ENCODE data around the gene UNC93A.

DNA sequence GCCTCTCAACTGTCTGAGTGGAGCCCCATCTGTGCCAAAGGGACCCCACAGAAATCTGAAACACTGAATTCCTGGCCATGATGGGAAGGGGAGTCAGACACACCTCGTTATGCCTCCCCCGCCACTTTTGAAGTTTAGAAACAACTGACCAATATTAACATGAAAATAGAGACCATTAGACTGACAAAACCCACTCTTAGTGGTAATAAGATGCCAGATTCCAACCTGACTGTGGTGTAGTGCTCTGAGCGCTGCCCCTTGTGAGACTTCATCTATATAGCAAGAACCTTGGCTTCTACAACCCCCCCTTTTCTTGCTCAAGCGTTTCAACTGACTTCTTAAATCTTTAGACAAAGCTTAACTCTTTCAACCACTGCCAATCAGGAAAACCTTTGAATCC, 46.1 kb upstream of the UNC93A start:
- TF ChIP-seq, protein P1, sequence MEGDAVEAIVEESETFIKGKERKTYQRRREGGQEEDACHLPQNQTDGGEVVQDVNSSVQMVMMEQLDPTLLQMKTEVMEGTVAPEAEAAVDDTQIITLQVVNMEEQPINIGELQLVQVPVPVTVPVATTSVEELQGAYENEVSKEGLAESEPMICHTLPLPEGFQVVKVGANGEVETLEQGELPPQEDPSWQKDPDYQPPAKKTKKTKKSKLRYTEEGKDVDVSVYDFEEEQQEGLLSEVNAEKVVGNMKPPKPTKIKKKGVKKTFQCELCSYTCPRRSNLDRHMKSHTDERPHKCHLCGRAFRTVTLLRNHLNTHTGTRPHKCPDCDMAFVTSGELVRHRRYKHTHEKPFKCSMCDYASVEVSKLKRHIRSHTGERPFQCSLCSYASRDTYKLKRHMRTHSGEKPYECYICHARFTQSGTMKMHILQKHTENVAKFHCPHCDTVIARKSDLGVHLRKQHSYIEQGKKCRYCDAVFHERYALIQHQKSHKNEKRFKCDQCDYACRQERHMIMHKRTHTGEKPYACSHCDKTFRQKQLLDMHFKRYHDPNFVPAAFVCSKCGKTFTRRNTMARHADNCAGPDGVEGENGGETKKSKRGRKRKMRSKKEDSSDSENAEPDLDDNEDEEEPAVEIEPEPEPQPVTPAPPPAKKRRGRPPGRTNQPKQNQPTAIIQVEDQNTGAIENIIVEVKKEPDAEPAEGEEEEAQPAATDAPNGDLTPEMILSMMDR (IDR thresholded peaks at IDR 0.05): no peak
- no peak for TF ChIP-seq POLR2A (IDR thresholded peaks at IDR 0.05)
- no peak for TF ChIP-seq POLR2AphosphoS5 (IDR thresholded peaks at IDR 0.05)

All from breast epithelium (tissue), 3 donors.